ENCODE measurements around the gene KANK4. TPM values are rescaled to one million over a fixed set of nuclear protein-coding genes. Genes with fewer than 3 reads are reported as not detected.

Gene KANK4
- polyA plus RNA-seq, 1 donor (not counting 4 experiments of a cell fraction or from before 2014, with no cell fraction given) = 0.92 TPM

DNA sequence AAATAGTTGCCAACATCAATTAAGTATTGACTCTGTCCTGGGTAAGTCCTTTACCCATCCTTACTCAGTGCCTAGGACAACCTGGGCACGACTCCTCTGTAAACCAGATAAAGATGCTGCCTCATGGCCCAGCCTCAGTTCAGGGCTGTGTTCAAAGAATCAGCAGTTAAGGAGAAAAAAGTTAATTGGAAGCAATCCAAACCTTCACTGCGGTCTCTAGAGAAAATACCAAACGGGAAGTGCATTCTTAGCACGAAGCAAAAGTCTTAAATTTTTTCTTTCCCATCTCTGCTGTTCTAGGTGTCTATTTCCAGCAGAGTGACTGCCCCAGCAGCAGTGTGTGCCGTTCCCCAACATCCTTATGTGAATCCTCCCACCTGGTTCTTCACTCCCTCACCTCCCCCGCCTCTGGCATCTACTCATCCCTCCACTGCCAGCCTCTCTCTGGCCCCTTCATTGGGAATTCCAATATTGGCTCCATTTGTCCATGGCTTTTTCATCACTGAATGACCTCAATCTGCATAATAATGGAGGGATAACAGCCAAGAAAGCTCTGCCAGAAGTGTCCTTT lies 23.2 kb downstream of the KANK4 start:
- H4K20me1 ChIP-seq (ENCODE audit: control insufficient read depth, extremely low read depth, insufficient read depth, low read length) = no peaks in the 10 kb centered on the region
- no peak for DNase-seq (ENCODE audit: low read depth, low spot score)
- H3K9ac ChIP-seq (ENCODE audit: control insufficient read depth, extremely low read depth, insufficient read depth, low read length) = no peak overlapping the region
- no peaks in the 10 kb centered on the region for H3K9me1 ChIP-seq (ENCODE audit: control insufficient read depth, extremely low read depth, insufficient read depth, low read length)
- peaks cover 3% of the 10 kb centered on the region for H3K4me1 ChIP-seq (ENCODE audit: control insufficient read depth, extremely low read depth, insufficient read depth, low read length)
- H3K27ac ChIP-seq (ENCODE audit: control insufficient read depth, insufficient read depth, low read length) = no peak overlapping the region
- no peaks in the 10 kb centered on the region for H3K9me3 ChIP-seq (ENCODE audit: control insufficient read depth, low read depth, low read length)
- peak overlapping the region; percentile 2 for H3K4me2 ChIP-seq (ENCODE audit: control insufficient read depth, extremely low read depth, insufficient read depth, low read depth, low read length)
- dilution Hi-C loops (cut with MboI; ENCODE audit: extremely low pct_ligation_motif_present, low sequenced_read_pairs) = no loop called here
- TF ChIP-seq EZH2 (IDR thresholded peaks at IDR 0.05; ENCODE audit: low read length) = no peak
- TF ChIP-seq CTCF (optimal IDR thresholded peaks at IDR 0.05 in 1 of 3, IDR thresholded peaks at IDR 0.05 in 1 of 3, conservative IDR thresholded peaks at IDR 0.05 in 1 of 3; ENCODE audit: extremely low read depth in 1 of 3, insufficient read depth in 2 of 3, low read length in 3 of 3) = no peak
- no peaks in the 10 kb centered on the region for H3K27me3 ChIP-seq (ENCODE audit: control insufficient read depth, extremely low read depth, insufficient read depth, low read length)
- H2AFZ ChIP-seq (ENCODE audit: control insufficient read depth, low read length) = no peak overlapping the region
- no peaks in the 10 kb centered on the region for H3K36me3 ChIP-seq (ENCODE audit: control insufficient read depth in 2 of 2, extremely low read depth in 1 of 2, insufficient read depth in 2 of 2, low read length in 2 of 2)
- FAIRE-seq = no peak
- H3K79me2 ChIP-seq (ENCODE audit: control insufficient read depth, insufficient read depth, low read length) = no peaks in the 10 kb centered on the region
- no peak overlapping the region for H3K4me3 ChIP-seq (ENCODE audit: control insufficient read depth in 2 of 3, extremely low read depth in 1 of 3, insufficient read depth in 2 of 3, low read depth in 1 of 3, low read length in 3 of 3)

GRCh38 chr1:62294261-62294660 lies 25.0 kb downstream of the KANK4 start:
- H3K9ac ChIP-seq (ENCODE audit: control insufficient read depth, extremely low read depth, insufficient read depth, low read length) = no peak overlapping the region
- FAIRE-seq (no peak), DNase-seq (ENCODE audit: low read depth, low spot score) (no peak)
- no peaks in the 10 kb centered on the region for H3K36me3 ChIP-seq (ENCODE audit: control insufficient read depth in 2 of 2, extremely low read depth in 1 of 2, insufficient read depth in 2 of 2, low read length in 2 of 2)
- H3K27ac ChIP-seq (ENCODE audit: control insufficient read depth, insufficient read depth, low read length) = no peak overlapping the region
- no peaks in the 10 kb centered on the region for H3K79me2 ChIP-seq (ENCODE audit: control insufficient read depth, insufficient read depth, low read length)
- no peaks in the 10 kb centered on the region for H3K9me3 ChIP-seq (ENCODE audit: control insufficient read depth, low read depth, low read length)
- no peak overlapping the region for H3K4me2 ChIP-seq (ENCODE audit: control insufficient read depth, extremely low read depth, insufficient read depth, low read depth, low read length)
- no peaks in the 10 kb centered on the region for H4K20me1 ChIP-seq (ENCODE audit: control insufficient read depth, extremely low read depth, insufficient read depth, low read length)
- H2AFZ ChIP-seq (ENCODE audit: control insufficient read depth, low read length) = no peak overlapping the region
- H3K9me1 ChIP-seq (ENCODE audit: control insufficient read depth, extremely low read depth, insufficient read depth, low read length) = no peaks in the 10 kb centered on the region
- H3K27me3 ChIP-seq (ENCODE audit: control insufficient read depth, extremely low read depth, insufficient read depth, low read length) = no peaks in the 10 kb centered on the region
- no peak overlapping the region for H3K4me3 ChIP-seq (ENCODE audit: control insufficient read depth in 2 of 3, extremely low read depth in 1 of 3, insufficient read depth in 2 of 3, low read depth in 1 of 3, low read length in 3 of 3)
- no peak for TF ChIP-seq EZH2 (IDR thresholded peaks at IDR 0.05; ENCODE audit: low read length)
- TF ChIP-seq CTCF (optimal IDR thresholded peaks at IDR 0.05 in 1 of 3, IDR thresholded peaks at IDR 0.05 in 1 of 3, conservative IDR thresholded peaks at IDR 0.05 in 1 of 3; ENCODE audit: extremely low read depth in 1 of 3, insufficient read depth in 2 of 3, low read length in 3 of 3) = peak in 2 of 3 experiments; percentile 44 to 63
- dilution Hi-C loops (cut with MboI; ENCODE audit: extremely low pct_ligation_motif_present, low sequenced_read_pairs) = no loop called here
- H3K4me1 ChIP-seq (ENCODE audit: control insufficient read depth, extremely low read depth, insufficient read depth, low read length) = peaks cover 3% of the 10 kb centered on the region

Measured in keratinocyte (primary cell).